Measurements from ENCODE around the gene OSBPL7.

DNA sequence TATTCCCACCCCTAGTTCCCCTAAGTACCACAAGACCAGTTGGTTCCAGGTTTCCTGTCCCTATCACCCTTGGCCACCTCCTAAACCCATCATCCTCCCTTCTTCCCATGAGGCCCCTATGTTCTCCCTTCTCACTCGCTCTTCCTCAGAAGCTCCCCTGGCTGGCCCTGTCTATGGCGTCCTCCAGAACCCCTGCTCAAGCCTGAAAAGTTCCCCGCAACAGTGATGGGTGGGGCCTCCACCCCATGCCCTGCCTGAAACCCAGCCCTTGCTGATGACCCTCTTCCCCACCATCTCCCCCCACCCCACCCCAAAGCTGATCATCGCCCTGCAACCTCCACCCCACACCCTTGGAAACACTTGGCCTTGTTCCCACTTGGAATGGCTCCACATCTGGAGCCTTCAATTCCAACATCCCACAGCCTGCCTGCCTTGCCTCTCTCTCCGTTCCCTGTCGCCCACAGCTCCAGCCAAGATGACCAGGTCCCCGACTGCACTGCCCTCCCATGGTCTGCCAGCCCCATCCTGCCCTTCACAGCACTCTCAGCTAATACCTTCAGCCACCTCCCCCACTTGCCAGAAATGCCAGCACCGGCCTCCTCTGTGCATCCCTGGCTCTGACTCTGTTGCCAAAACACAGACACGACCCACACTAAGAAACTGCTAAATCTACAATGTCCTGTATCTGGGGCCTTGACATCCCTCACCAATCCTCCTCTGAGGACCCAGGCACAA is 10.5 kb downstream of the OSBPL7 start:
- TF ChIP-seq, protein P1, sequence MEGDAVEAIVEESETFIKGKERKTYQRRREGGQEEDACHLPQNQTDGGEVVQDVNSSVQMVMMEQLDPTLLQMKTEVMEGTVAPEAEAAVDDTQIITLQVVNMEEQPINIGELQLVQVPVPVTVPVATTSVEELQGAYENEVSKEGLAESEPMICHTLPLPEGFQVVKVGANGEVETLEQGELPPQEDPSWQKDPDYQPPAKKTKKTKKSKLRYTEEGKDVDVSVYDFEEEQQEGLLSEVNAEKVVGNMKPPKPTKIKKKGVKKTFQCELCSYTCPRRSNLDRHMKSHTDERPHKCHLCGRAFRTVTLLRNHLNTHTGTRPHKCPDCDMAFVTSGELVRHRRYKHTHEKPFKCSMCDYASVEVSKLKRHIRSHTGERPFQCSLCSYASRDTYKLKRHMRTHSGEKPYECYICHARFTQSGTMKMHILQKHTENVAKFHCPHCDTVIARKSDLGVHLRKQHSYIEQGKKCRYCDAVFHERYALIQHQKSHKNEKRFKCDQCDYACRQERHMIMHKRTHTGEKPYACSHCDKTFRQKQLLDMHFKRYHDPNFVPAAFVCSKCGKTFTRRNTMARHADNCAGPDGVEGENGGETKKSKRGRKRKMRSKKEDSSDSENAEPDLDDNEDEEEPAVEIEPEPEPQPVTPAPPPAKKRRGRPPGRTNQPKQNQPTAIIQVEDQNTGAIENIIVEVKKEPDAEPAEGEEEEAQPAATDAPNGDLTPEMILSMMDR (IDR thresholded peaks at IDR 0.05): no peak
- TF ChIP-seq POLR2A (IDR thresholded peaks at IDR 0.05) (no peak), POLR2AphosphoS5 (IDR thresholded peaks at IDR 0.05) (no peak)

All from sigmoid colon (tissue), 4 donors.